Measurements from ENCODE around the gene ZMYM4. TPM values are rescaled to one million over a fixed set of nuclear protein-coding genes. Genes with fewer than 3 reads are reported as not detected.
"Not testable (repeated sequence)": the region's sequence is repeated elsewhere in the genome, so short reads cannot be mapped to it uniquely, and the experiment has no call there.

Gene ZMYM4
- total RNA-seq, 2 experiments from 2014 or later = 21.1 to 54.3 TPM

DNA sequence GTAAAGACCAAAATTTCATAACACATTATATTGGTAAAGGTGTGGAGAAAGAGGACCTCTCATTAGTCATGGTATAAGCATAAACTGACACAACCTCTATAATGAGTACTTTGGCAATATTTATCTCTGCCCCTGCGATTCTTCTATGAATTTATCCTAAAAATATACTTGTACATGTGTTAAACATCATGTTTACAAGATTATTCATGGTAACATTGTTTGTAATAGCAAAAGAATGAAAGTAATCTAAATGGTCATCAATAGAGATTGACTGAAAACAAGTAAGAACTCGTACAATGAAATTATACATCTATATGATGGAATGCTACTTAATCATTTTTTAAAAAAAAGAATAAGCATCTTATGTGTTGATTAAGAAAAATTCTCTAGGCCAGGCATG lies 192.3 kb downstream of the ZMYM4 start:
- no peak for TF ChIP-seq EZH2phosphoT487 (IDR thresholded peaks at IDR 0.05; ENCODE audit: borderline replicate concordance, low read depth, low read length)
- TF ChIP-seq, protein P1, sequence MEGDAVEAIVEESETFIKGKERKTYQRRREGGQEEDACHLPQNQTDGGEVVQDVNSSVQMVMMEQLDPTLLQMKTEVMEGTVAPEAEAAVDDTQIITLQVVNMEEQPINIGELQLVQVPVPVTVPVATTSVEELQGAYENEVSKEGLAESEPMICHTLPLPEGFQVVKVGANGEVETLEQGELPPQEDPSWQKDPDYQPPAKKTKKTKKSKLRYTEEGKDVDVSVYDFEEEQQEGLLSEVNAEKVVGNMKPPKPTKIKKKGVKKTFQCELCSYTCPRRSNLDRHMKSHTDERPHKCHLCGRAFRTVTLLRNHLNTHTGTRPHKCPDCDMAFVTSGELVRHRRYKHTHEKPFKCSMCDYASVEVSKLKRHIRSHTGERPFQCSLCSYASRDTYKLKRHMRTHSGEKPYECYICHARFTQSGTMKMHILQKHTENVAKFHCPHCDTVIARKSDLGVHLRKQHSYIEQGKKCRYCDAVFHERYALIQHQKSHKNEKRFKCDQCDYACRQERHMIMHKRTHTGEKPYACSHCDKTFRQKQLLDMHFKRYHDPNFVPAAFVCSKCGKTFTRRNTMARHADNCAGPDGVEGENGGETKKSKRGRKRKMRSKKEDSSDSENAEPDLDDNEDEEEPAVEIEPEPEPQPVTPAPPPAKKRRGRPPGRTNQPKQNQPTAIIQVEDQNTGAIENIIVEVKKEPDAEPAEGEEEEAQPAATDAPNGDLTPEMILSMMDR (conservative IDR thresholded peaks at IDR 0.05; ENCODE audit: low read length) = no peak
- no peak for DNase-seq (ENCODE audit: low spot score)
- intact Hi-C loops (cut with micrococcal nuclease; ENCODE audit: unreplicated experiment) = no loop called here
- Histone ChIP-seq H3K4me3 (ENCODE audit: low read depth, low read length, poor library complexity, severe bottlenecking) (no peak overlapping the region), H3K9me2 (ENCODE audit: insufficient read depth, low read length) (no peaks in the 10 kb centered on the region), H3K36me3 (ENCODE audit: insufficient read depth, low read length) (peaks cover 39% of the 10 kb centered on the region), H3K4me2 (ENCODE audit: low read length) (no peak overlapping the region), H4K20me1 (ENCODE audit: insufficient read depth, low read length) (no peaks in the 10 kb centered on the region), H3K27ac (ENCODE audit: low read depth, low read length, poor library complexity, severe bottlenecking) (no peak overlapping the region), H3K4me1 (ENCODE audit: insufficient read depth, low read length, poor library complexity, severe bottlenecking) (no peaks in the 10 kb centered on the region), H2AFZ (ENCODE audit: low read length) (no peak overlapping the region), H3K9me3 (ENCODE audit: low read length) (peaks cover 7% of the 10 kb centered on the region; the same call in 1 of the 2 replicates), H3K79me2 (ENCODE audit: insufficient read depth, low read depth, low read length) (no peaks in the 10 kb centered on the region)
- ChIA-PET POLR2A (no interaction called here), CTCF (ENCODE audit: unreplicated experiment) (no interaction called here)
- no TSS peak for BruUV-seq (replicated peaks)

- no TSS peak for BruUV-seq (replicated peaks)
- DNase-seq (ENCODE audit: low spot score) = no peak
- H3K4me1 ChIP-seq (ENCODE audit: insufficient read depth, low read length, poor library complexity, severe bottlenecking) = no peaks in the 10 kb centered on the region
- no peak overlapping the region for H3K4me3 ChIP-seq (ENCODE audit: low read depth, low read length, poor library complexity, severe bottlenecking)
- ChIA-PET CTCF (ENCODE audit: unreplicated experiment) (no interaction called here), POLR2A (interaction anchor here (1.0 kb wide), 1 partner anchor 73 kb away, joined by 3 read pairs; no protein-coding TSS in a partner anchor)
- H3K9me2 ChIP-seq (ENCODE audit: insufficient read depth, low read length) = no peaks in the 10 kb centered on the region
- H3K36me3 ChIP-seq (ENCODE audit: insufficient read depth, low read length) = peaks cover 48% of the 10 kb centered on the region
- TF ChIP-seq, protein P1 (conservative IDR thresholded peaks at IDR 0.05; ENCODE audit: low read length) = no peak
- no peak for TF ChIP-seq EZH2phosphoT487 (IDR thresholded peaks at IDR 0.05; ENCODE audit: borderline replicate concordance, low read depth, low read length)
- H3K4me2 ChIP-seq (ENCODE audit: low read length) = no peak overlapping the region
- H3K27ac ChIP-seq (ENCODE audit: low read depth, low read length, poor library complexity, severe bottlenecking) = no peak overlapping the region
- intact Hi-C loops (cut with micrococcal nuclease; ENCODE audit: unreplicated experiment) = no loop called here
- peaks cover 7% of the 10 kb centered on the region; the same call in 1 of the 2 replicates for H3K9me3 ChIP-seq (ENCODE audit: low read length)
- H2AFZ ChIP-seq (ENCODE audit: low read length) = no peak overlapping the region
- no peaks in the 10 kb centered on the region for H4K20me1 ChIP-seq (ENCODE audit: insufficient read depth, low read length)
- H3K79me2 ChIP-seq (ENCODE audit: insufficient read depth, low read depth, low read length) = no peaks in the 10 kb centered on the region
Observed at GRCh38 chr1:35461966-35462651, 193.6 kb downstream of the ZMYM4 start.

DNA sequence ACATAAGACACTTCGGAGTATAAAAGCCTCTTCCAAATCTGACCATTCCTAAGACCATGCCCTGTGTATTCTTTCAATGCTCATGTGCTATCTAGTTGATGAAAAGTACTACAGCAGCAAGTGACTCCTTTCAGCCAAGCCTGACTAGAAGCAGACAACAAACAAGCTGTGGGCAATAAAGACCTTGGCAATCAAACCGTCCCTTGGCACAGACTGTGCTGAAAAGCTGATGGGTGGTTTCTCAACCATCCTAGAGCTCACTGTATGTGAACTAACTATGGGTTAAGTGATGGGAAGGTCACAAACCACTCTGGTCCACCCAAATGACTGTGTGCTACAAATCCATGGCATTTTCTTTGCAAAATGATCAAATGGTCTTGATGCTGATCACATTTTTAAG lies 194.7 kb downstream of the ZMYM4 start:
- intact Hi-C loops (cut with micrococcal nuclease; ENCODE audit: unreplicated experiment) = no loop called here
- CTCF ChIA-PET (ENCODE audit: unreplicated experiment) = interaction anchor here (0.6 kb wide), 1 partner anchor 96 kb away, joined by 6 read pairs; no protein-coding TSS in a partner anchor

DNA sequence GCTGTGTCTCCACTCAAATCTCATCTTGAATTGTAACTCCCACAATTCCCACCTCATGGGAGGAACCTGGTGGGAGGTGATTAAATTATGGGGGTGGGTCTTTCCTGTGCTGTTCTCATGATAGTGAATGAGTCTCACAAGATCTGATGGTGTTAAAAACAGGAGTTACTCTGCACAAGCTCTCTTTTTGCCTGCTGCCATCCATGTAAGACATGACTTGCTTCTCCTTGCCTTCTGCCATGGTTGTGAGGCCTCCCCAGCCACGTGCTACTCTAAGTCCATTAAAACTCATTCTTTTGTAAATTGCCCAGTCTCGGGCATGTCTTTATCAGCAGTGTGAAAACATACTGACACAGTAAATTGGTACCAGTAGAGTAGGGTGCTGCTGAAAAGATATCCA lies 195.2 kb downstream of the ZMYM4 start:
- H4K20me1 ChIP-seq (ENCODE audit: insufficient read depth, low read length); H3K4me3 ChIP-seq (ENCODE audit: low read depth, low read length, poor library complexity, severe bottlenecking); H3K4me1 ChIP-seq (ENCODE audit: insufficient read depth, low read length, poor library complexity, severe bottlenecking); H3K9me2 ChIP-seq (ENCODE audit: insufficient read depth, low read length); H3K79me2 ChIP-seq (ENCODE audit: insufficient read depth, low read depth, low read length); BruUV-seq (replicated peaks); H3K27ac ChIP-seq (ENCODE audit: low read depth, low read length, poor library complexity, severe bottlenecking); DNase-seq (ENCODE audit: low spot score); H3K4me2 ChIP-seq (ENCODE audit: low read length); H2AFZ ChIP-seq (ENCODE audit: low read length); intact Hi-C loops (cut with micrococcal nuclease; ENCODE audit: unreplicated experiment); H3K9me3 ChIP-seq (ENCODE audit: low read length): not testable (repeated sequence)
- CTCF ChIA-PET (ENCODE audit: unreplicated experiment) = interaction anchor here (0.6 kb wide), 1 partner anchor 96 kb away, joined by 6 read pairs; no protein-coding TSS in a partner anchor
- POLR2A ChIA-PET = interaction anchor here (0.6 kb wide), 1 partner anchor 148 kb away, joined by 3 read pairs; no protein-coding TSS in a partner anchor
- H3K36me3 ChIP-seq (ENCODE audit: insufficient read depth, low read length) = peaks cover 58% of the 10 kb centered on the region

More for the DNA sequence above, 194.7 kb downstream of the ZMYM4 start:
- POLR2A ChIA-PET = interaction anchor here (0.6 to 1.0 kb wide), 4 partner anchors 72 to 212 kb away, joined by 3 read pairs; no protein-coding TSS in a partner anchor
- Histone ChIP-seq H3K36me3 (ENCODE audit: insufficient read depth, low read length) (peaks cover 56% of the 10 kb centered on the region), H3K9me2 (ENCODE audit: insufficient read depth, low read length) (no peaks in the 10 kb centered on the region), H2AFZ (ENCODE audit: low read length) (no peak overlapping the region), H3K79me2 (ENCODE audit: insufficient read depth, low read depth, low read length) (no peaks in the 10 kb centered on the region), H3K9me3 (ENCODE audit: low read length) (peaks cover 7% of the 10 kb centered on the region; the same call in 1 of the 2 replicates), H3K4me1 (ENCODE audit: insufficient read depth, low read length, poor library complexity, severe bottlenecking) (no peaks in the 10 kb centered on the region), H3K27ac (ENCODE audit: low read depth, low read length, poor library complexity, severe bottlenecking) (no peak overlapping the region), H3K4me2 (ENCODE audit: low read length) (no peak overlapping the region), H4K20me1 (ENCODE audit: insufficient read depth, low read length) (no peaks in the 10 kb centered on the region), H3K4me3 (ENCODE audit: low read depth, low read length, poor library complexity, severe bottlenecking) (no peak overlapping the region)
- no peak for DNase-seq (ENCODE audit: low spot score)
- BruUV-seq (replicated peaks) = no TSS peak
- no peak for TF ChIP-seq EZH2phosphoT487 (IDR thresholded peaks at IDR 0.05; ENCODE audit: borderline replicate concordance, low read depth, low read length)
- TF ChIP-seq, protein P1 (conservative IDR thresholded peaks at IDR 0.05; ENCODE audit: low read length) = no peak

All from OCI-LY7 (cell line).